ENCODE data around the gene SERPINF2. TPM values are rescaled to one million over a fixed set of nuclear protein-coding genes. Genes with fewer than 3 reads are reported as not detected.

SERPINF2 gene
- polyA plus RNA-seq, 1 donor (not counting 4 experiments of a cell fraction or from before 2014, with no cell fraction given): 0.96 TPM

DNA sequence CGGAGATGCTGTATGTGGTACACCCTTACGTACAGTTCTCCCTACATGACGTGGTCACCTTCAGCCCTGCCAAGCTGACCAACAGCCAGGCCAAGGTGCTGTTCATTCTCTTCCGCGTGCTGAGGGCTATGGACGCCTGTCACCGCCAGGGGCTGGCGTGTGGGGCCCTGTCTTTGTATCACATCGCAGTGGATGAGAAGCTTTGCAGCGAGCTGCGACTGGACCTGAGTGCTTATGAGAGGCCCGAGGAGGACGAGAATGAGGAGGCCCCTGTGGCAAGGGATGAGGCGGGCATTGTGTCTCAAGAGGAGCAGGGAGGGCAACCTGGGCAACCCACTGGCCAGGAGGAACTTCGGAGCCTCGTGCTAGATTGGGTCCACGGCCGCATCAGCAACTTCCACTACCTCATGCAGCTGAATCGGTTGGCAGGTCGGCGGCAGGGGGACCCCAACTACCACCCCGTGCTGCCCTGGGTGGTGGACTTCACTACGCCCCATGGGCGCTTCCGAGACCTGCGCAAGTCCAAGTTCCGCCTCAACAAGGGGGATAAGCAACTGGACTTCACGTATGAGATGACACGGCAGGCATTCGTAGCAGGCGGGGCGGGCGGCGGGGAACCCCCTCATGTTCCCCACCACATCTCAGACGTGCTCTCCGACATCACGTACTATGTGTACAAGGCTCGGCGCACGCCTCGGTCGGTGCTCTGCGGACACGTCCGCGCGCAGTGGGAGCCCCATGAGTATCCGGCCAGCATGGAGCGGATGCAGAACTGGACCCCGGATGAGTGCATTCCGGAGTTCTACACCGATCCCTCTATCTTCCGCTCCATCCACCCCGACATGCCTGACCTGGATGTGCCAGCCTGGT, 16.8 kb upstream of the SERPINF2 start:
- Histone ChIP-seq H3K36me3 (ENCODE audit: control insufficient read depth in 2 of 2, extremely low read depth in 1 of 2, insufficient read depth in 2 of 2, low read length in 2 of 2) (peaks cover 5 to 9% of the 10 kb centered on the region in 2 experiments), H3K27ac (ENCODE audit: control insufficient read depth, insufficient read depth, low read length) (no peak overlapping the region), H3K4me1 (ENCODE audit: control insufficient read depth, extremely low read depth, insufficient read depth, low read length) (peaks cover 11% of the 10 kb centered on the region), H3K27me3 (ENCODE audit: control insufficient read depth, extremely low read depth, insufficient read depth, low read length) (no peaks in the 10 kb centered on the region), H3K79me2 (ENCODE audit: control insufficient read depth, insufficient read depth, low read length) (peaks cover 13% of the 10 kb centered on the region), H3K4me3 (ENCODE audit: control insufficient read depth in 2 of 3, extremely low read depth in 1 of 3, insufficient read depth in 2 of 3, low read depth in 1 of 3, low read length in 3 of 3) (peak overlapping the region; percentile 69 to 79 (median 76)), H2AFZ (ENCODE audit: control insufficient read depth, low read length) (no peak overlapping the region), H4K20me1 (ENCODE audit: control insufficient read depth, extremely low read depth, insufficient read depth, low read length) (no peaks in the 10 kb centered on the region), H3K9me1 (ENCODE audit: control insufficient read depth, extremely low read depth, insufficient read depth, low read length) (no peaks in the 10 kb centered on the region), H3K4me2 (ENCODE audit: control insufficient read depth, extremely low read depth, insufficient read depth, low read depth, low read length) (peak overlapping the region; percentile 83), H3K9me3 (ENCODE audit: control insufficient read depth, low read depth, low read length) (no peaks in the 10 kb centered on the region), H3K9ac (ENCODE audit: control insufficient read depth, extremely low read depth, insufficient read depth, low read length) (no peak overlapping the region)
- DNase-seq (ENCODE audit: low read depth, low spot score): no peak
- FAIRE-seq: no peak
- dilution Hi-C loops (cut with MboI; ENCODE audit: extremely low pct_ligation_motif_present, low sequenced_read_pairs): no loop called here
- TF ChIP-seq, protein P1, sequence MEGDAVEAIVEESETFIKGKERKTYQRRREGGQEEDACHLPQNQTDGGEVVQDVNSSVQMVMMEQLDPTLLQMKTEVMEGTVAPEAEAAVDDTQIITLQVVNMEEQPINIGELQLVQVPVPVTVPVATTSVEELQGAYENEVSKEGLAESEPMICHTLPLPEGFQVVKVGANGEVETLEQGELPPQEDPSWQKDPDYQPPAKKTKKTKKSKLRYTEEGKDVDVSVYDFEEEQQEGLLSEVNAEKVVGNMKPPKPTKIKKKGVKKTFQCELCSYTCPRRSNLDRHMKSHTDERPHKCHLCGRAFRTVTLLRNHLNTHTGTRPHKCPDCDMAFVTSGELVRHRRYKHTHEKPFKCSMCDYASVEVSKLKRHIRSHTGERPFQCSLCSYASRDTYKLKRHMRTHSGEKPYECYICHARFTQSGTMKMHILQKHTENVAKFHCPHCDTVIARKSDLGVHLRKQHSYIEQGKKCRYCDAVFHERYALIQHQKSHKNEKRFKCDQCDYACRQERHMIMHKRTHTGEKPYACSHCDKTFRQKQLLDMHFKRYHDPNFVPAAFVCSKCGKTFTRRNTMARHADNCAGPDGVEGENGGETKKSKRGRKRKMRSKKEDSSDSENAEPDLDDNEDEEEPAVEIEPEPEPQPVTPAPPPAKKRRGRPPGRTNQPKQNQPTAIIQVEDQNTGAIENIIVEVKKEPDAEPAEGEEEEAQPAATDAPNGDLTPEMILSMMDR (optimal IDR thresholded peaks at IDR 0.05 in 1 of 3, IDR thresholded peaks at IDR 0.05 in 1 of 3, conservative IDR thresholded peaks at IDR 0.05 in 1 of 3; ENCODE audit: extremely low read depth in 1 of 3, insufficient read depth in 2 of 3, low read length in 3 of 3): no peak
- no peak for TF ChIP-seq EZH2 (IDR thresholded peaks at IDR 0.05; ENCODE audit: low read length)

DNA sequence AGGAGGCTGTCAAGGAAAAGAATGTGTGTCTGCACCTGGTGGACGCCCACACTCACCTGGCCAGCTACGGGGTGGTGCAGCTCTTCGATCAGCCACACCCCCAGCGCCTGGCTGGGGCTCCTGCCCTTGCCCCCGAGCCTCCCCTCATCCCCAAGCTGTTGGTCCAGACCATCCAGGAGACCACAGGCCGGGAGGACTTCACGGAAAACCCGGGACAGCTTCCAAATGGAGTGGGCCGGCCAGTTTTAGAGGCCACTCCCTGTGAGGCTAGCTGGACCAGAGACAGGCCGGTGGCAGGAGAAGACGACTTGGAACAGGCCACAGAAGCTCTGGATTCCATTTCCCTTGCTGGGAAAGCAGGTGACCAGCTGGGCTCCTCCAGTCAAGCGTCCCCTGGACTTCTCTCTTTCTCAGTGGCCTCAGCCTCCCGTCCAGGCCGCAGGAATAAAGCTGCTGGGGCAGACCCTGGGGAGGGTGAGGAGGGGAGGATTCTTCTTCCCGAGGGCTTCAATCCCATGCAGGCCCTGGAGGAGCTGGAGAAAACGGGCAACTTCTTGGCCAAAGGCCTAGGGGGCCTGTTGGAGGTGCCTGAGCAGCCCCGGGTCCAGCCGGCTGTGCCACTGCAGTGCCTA, 15.9 kb upstream of the SERPINF2 start:
- Histone ChIP-seq H3K4me3 (ENCODE audit: control insufficient read depth in 2 of 3, extremely low read depth in 1 of 3, insufficient read depth in 2 of 3, low read depth in 1 of 3, low read length in 3 of 3) (no peak overlapping the region), H3K4me1 (ENCODE audit: control insufficient read depth, extremely low read depth, insufficient read depth, low read length) (peaks cover 17% of the 10 kb centered on the region)
- no peak for DNase-seq (ENCODE audit: low read depth, low spot score)

More for the DNA sequence above, 15.9 kb upstream of the SERPINF2 start:
- no peak for FAIRE-seq
- H4K20me1 ChIP-seq (ENCODE audit: control insufficient read depth, extremely low read depth, insufficient read depth, low read length): no peaks in the 10 kb centered on the region
- H3K9ac ChIP-seq (ENCODE audit: control insufficient read depth, extremely low read depth, insufficient read depth, low read length): no peak overlapping the region
- H3K9me3 ChIP-seq (ENCODE audit: control insufficient read depth, low read depth, low read length): no peaks in the 10 kb centered on the region
- no peak overlapping the region for H2AFZ ChIP-seq (ENCODE audit: control insufficient read depth, low read length)
- H3K27ac ChIP-seq (ENCODE audit: control insufficient read depth, insufficient read depth, low read length): no peak overlapping the region
- no peaks in the 10 kb centered on the region for H3K9me1 ChIP-seq (ENCODE audit: control insufficient read depth, extremely low read depth, insufficient read depth, low read length)
- H3K36me3 ChIP-seq (ENCODE audit: control insufficient read depth in 2 of 2, extremely low read depth in 1 of 2, insufficient read depth in 2 of 2, low read length in 2 of 2): peaks cover 5 to 9% of the 10 kb centered on the region in 2 experiments
- peaks cover 13% of the 10 kb centered on the region for H3K79me2 ChIP-seq (ENCODE audit: control insufficient read depth, insufficient read depth, low read length)
- H3K27me3 ChIP-seq (ENCODE audit: control insufficient read depth, extremely low read depth, insufficient read depth, low read length): no peaks in the 10 kb centered on the region
- TF ChIP-seq EZH2 (IDR thresholded peaks at IDR 0.05; ENCODE audit: low read length): no peak
- TF ChIP-seq, protein P1 (optimal IDR thresholded peaks at IDR 0.05 in 1 of 3, IDR thresholded peaks at IDR 0.05 in 1 of 3, conservative IDR thresholded peaks at IDR 0.05 in 1 of 3; ENCODE audit: extremely low read depth in 1 of 3, insufficient read depth in 2 of 3, low read length in 3 of 3): no peak
- no peak overlapping the region for H3K4me2 ChIP-seq (ENCODE audit: control insufficient read depth, extremely low read depth, insufficient read depth, low read depth, low read length)
- dilution Hi-C loops (cut with MboI; ENCODE audit: extremely low pct_ligation_motif_present, low sequenced_read_pairs): no loop called here
